Keratinocyte (primary cell): ENCODE measurements around the gene FANCC. TPM values are rescaled to one million over a fixed set of nuclear protein-coding genes. Genes with fewer than 3 reads are reported as not detected.

Experiments
- DNase-seq: peaks from one replicate; pipeline ENCODE4 v3.0.0-alpha.2; 2011; ENCODE audit warnings: low read depth, missing footprints, low spot score
- FAIRE-seq: peaks from 2 replicates; lab custom pipeline; 2011; peaks lifted over from hg19 to GRCh38; lab: Jason Lieb, UNC
- H2AFZ ChIP-seq: 2 replicates; pipeline ENCODE4 v1.6.0; 2012; ENCODE audit warnings: low read length, control low read depth, inconsistent platforms; ENCODE audit not compliant: control insufficient read depth
- H3K27ac ChIP-seq: 2 replicates; pipeline ENCODE4 v1.5.1; 2011; ENCODE audit warnings: low read length; ENCODE audit not compliant: control insufficient read depth, insufficient read depth
- H3K27me3 ChIP-seq: 3 replicates; pipeline ENCODE4 v1.6.0; 2011; ENCODE audit warnings: low read length; ENCODE audit not compliant: control insufficient read depth, insufficient read depth; ENCODE audit errors: extremely low read depth
- H3K36me3 ChIP-seq, 2 experiments: 2 replicates in 1 of 2; 3 replicates in 1 of 2; pipeline ENCODE4 v1.5.1; 2011; ENCODE audit warnings: low read length in 2 of 2, mild to moderate bottlenecking in 1 of 2; ENCODE audit not compliant: control insufficient read depth in 2 of 2, insufficient read depth in 2 of 2; ENCODE audit errors: extremely low read depth in 1 of 2
- H3K4me1 ChIP-seq: 3 replicates; pipeline ENCODE4 v1.5.1; 2011; ENCODE audit warnings: low read length; ENCODE audit not compliant: control insufficient read depth, insufficient read depth; ENCODE audit errors: extremely low read depth
- H3K4me2 ChIP-seq: 3 replicates; pipeline ENCODE4 v1.6.0; 2011; ENCODE audit warnings: low read depth, low read length; ENCODE audit not compliant: control insufficient read depth, insufficient read depth; ENCODE audit errors: extremely low read depth
- H3K4me3 ChIP-seq, 3 experiments: fragments of 200-600 bp in 1 of 3; sonication (generic) in 1 of 3; 2 replicates in 2 of 3; 3 replicates in 1 of 3; pipeline ENCODE4 v1.5.1; 2011 to 2016; ENCODE audit warnings: low read length in 3 of 3, mild to moderate bottlenecking in 3 of 3, control low read depth in 2 of 3, inconsistent platforms in 1 of 3, low read depth in 1 of 3, mixed read lengths in 1 of 3, mixed run types in 1 of 3, moderate library complexity in 1 of 3; ENCODE audit not compliant: control insufficient read depth in 2 of 3, insufficient read depth in 2 of 3; ENCODE audit errors: extremely low read depth in 1 of 3
- H3K79me2 ChIP-seq: 2 replicates; pipeline ENCODE4 v1.6.0; 2012; ENCODE audit warnings: low read length; ENCODE audit not compliant: control insufficient read depth, insufficient read depth
- H3K9ac ChIP-seq: 3 replicates; pipeline ENCODE4 v1.6.0; 2011; ENCODE audit warnings: low read length; ENCODE audit not compliant: control insufficient read depth, insufficient read depth; ENCODE audit errors: extremely low read depth
- H3K9me1 ChIP-seq: 3 replicates; pipeline ENCODE4 v1.6.0; 2011; ENCODE audit warnings: low read length; ENCODE audit not compliant: control insufficient read depth, insufficient read depth; ENCODE audit errors: extremely low read depth
- H3K9me3 ChIP-seq: 2 replicates; pipeline ENCODE4 v1.5.1; 2012; ENCODE audit warnings: low read depth, low read length; ENCODE audit not compliant: control insufficient read depth
- H4K20me1 ChIP-seq: 3 replicates; pipeline ENCODE4 v1.6.0; 2011; ENCODE audit warnings: low read length; ENCODE audit not compliant: control insufficient read depth, insufficient read depth; ENCODE audit errors: extremely low read depth
- CTCF ChIP-seq, 3 experiments: IDR thresholded peaks in 1 of 3; conservative IDR thresholded peaks in 1 of 3; optimal IDR thresholded peaks in 1 of 3; 2 replicates in 2 of 3; 3 replicates in 1 of 3; pipeline versions ENCODE3 to v1.5.1; 2011; ENCODE audit warnings: low read length in 3 of 3, mild to moderate bottlenecking in 3 of 3, moderate library complexity in 2 of 3, control low read depth in 1 of 3, inconsistent platforms in 1 of 3; ENCODE audit not compliant: insufficient read depth in 2 of 3; ENCODE audit errors: extremely low read depth in 1 of 3
- EZH2 ChIP-seq: IDR thresholded peaks from one replicate; pipeline ENCODE4 v1.6.1; 2012; ENCODE audit warnings: inconsistent platforms, mild to moderate bottlenecking, low read length, moderate library complexity
- dilution Hi-C: fragments of 300-500 bp; cut with MboI; formaldehyde crosslinking; loops from one replicate; pipeline ENCODE4 v1.7.0; 2020; ENCODE audit warnings: low sequenced_read_pairs; ENCODE audit not compliant: extremely low pct_ligation_motif_present
- polyA plus RNA-seq, 5 experiments: library from polyadenylated mRNA; depleted of rRNA in 3 of 5; stranded (reverse) in 3 of 5; stranded (forward) in 1 of 5; unstranded in 1 of 5; fragments of >200 nt; gene quantifications; 1 replicate in 1 of 5; 2 replicates in 3 of 5; 3 replicates in 1 of 5; pipeline versions ENCODE4 v1.2.1 to v1.2.3, GENCODE V29; 2011 to 2012; ENCODE audit warnings: missing spikeins in 2 of 5, low read depth in 1 of 5, low replicate concordance in 1 of 5

The FANCC gene
- polyA plus RNA-seq, 1 donor (not counting 4 experiments of a cell fraction or from before 2014, with no cell fraction given), result 8.3 TPM

GRCh38 chr9:95365766-95366165 lies 48.3 kb upstream of the FANCC start:
- no peaks in the 10 kb centered on the region for H4K20me1 ChIP-seq
- H3K4me1 ChIP-seq, result no peaks in the 10 kb centered on the region
- no peak overlapping the region for H2AFZ ChIP-seq
- H3K4me2 ChIP-seq, result no peak overlapping the region
- DNase-seq, result no peak
- dilution Hi-C loops, result no loop called here
- H3K9ac ChIP-seq, result no peak overlapping the region
- H3K36me3 ChIP-seq, result no peaks in the 10 kb centered on the region
- peaks cover 9% of the 10 kb centered on the region for H3K27me3 ChIP-seq
- H3K79me2 ChIP-seq, result no peaks in the 10 kb centered on the region
- no peak for FAIRE-seq
- H3K27ac ChIP-seq, result no peak overlapping the region
- H3K9me1 ChIP-seq, result no peaks in the 10 kb centered on the region
- no peaks in the 10 kb centered on the region for H3K9me3 ChIP-seq
- TF ChIP-seq EZH2, result no peak
- no peak for TF ChIP-seq CTCF (optimal IDR thresholded peaks at IDR 0.05 in 1 of 3, IDR thresholded peaks at IDR 0.05 in 1 of 3, conservative IDR thresholded peaks at IDR 0.05 in 1 of 3; ENCODE audit: extremely low read depth in 1 of 3, insufficient read depth in 2 of 3, low read length in 3 of 3)
- no peak overlapping the region for H3K4me3 ChIP-seq

GRCh38 chr9:95363051-95363841 lies 45.7 kb upstream of the FANCC start:
- Histone ChIP-seq H2AFZ (no peak overlapping the region), H3K36me3 (no peaks in the 10 kb centered on the region), H3K4me3 (no peak overlapping the region), H3K4me2 (no peak overlapping the region), H4K20me1 (no peaks in the 10 kb centered on the region), H3K27me3 (peaks cover 9% of the 10 kb centered on the region), H3K79me2 (no peaks in the 10 kb centered on the region), H3K27ac (no peak overlapping the region), H3K4me1 (no peaks in the 10 kb centered on the region), H3K9ac (no peak overlapping the region), H3K9me3 (no peaks in the 10 kb centered on the region), H3K9me1 (no peaks in the 10 kb centered on the region)
- dilution Hi-C loops, result no loop called here
- no peak for TF ChIP-seq EZH2
- no peak for TF ChIP-seq CTCF (optimal IDR thresholded peaks at IDR 0.05 in 1 of 3, IDR thresholded peaks at IDR 0.05 in 1 of 3, conservative IDR thresholded peaks at IDR 0.05 in 1 of 3; ENCODE audit: extremely low read depth in 1 of 3, insufficient read depth in 2 of 3, low read length in 3 of 3)
- no peak for DNase-seq
- FAIRE-seq, result no peak
